GM19463 (cell line): Measurements from ENCODE around the gene CACNG6.

ENCODE experiments used
- ATAC-seq: cut with Tn5 transposase; IDR thresholded peaks from one replicate; pipeline ENCODE4 v1.9.1; 2021; ENCODE audit warnings: mild to moderate bottlenecking, moderate library complexity; ENCODE audit not compliant: unreplicated experiment

Gene CACNG6

DNA sequence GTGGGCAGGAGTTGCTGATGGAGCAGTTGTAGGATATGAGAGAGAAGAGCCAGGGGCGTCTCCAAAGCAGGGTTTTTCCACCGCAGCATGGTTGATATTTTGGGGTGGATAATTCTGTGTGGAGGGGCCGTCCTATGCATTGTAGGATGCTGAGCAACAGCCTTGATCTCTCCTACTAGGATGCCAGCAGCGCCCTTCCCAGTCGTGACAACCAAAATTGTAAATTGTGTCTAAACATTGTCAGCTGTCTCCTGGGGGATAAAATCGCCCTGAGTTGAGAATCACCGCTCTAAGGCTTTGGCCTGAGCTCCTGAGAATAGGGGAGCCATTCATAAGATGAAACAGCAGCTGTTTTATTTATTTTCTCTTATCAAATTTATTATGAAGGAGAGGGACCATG, 24.5 kb upstream of the CACNG6 start:
- no peak for ATAC-seq

DNA sequence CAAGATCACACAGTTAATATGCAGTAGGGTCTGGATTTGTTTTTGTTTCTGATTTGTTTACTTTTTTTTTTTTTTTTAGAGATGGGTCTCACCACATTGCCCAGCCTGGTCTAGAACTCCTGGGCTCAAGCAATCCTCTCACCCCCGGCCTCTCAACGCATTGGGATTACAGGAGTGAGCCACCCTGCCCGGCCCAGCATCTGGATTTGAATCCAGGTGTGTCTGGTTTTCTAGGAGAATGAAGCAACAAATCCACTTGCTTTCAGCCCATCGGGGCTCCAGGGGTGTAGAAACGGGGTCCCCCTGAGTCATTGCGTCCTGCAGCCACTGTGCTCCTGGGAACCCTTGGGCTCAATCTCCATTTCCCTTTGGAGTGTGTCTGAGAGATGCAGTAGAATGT, 22.1 kb upstream of the CACNG6 start:
- no peak for ATAC-seq

DNA sequence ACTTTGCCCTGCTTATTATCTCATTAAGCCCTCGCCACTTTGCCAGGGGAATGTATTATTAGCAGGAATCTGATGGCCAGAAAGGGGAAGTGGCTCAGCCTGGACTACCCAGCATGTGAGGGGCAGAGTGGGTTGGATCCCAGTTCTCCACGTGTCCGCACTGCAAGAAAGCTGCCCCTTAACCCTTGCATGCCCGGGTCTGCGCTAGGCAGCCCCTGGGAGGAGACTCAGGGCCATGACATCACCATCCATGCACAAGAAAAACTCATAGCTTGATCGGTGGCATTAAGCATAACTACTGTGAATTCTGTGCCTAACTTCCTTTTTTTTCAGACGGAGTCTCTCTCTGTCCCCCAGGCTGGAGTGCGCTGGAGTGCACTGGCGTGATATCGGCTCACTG, 19.8 kb upstream of the CACNG6 start:
- ATAC-seq: no peak

DNA sequence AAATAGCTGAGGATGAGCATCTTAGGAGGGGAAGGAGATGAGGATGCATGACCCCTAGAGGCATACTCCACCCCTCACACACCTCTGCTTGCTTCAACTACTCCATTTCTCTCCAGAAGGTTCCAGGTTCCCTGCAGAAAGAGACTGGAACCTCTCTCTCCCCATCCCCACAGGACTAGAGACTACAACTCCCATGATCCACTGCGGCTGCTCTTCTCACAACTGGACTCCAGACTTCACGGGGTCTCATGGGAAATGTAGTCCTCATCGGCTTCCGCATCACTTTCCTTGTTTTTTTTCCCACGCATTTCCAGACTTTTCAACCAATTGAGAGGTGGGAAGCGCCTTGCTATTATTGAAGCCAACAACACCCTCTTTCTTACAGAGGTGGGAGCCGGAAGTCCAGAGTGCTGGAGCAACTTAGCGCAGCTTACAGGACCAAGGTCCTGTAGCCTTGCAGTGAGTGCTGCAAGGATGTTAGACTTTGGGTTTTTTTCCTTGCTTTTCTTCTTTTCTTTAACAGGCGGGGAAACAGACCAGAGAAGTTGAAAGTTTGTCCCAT, 13.9 kb upstream of the CACNG6 start:
- no peak for ATAC-seq

DNA sequence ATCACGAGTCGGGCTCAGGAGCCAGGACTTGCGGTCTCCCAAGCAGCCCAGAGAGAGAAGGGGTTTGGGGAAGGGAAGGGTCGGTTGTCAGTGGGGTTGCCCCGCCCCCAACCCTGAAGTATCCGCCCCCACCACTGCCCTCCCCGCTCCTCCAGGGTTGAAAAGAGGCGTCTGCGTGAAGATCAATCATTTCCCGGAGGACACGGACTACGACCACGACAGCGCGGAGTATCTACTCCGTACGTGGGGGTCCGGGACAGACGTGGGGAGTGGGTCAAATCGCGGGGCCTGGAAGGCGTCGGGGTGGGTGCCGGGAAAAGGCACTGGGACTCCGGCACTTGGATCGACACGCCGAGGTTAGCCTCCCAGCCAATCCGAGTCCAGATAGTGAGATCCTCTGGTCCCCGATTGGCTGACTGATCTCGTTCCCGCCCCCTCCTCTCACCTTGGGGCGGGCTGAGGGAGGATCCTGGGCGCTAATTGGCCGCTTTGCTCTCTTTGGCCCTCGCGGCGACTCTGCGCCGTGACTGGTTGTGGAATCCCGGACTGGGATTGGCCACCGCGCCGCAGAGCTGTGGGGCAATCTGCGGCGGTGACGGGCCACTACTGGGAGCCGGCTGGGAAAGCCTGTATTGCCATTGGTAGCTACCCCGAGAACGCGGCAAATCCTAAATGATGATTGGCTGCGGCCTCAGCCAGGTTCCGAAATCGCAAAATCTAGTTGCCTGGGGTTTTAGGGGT, 13.3 kb upstream of the CACNG6 start:
- no peak for ATAC-seq

DNA sequence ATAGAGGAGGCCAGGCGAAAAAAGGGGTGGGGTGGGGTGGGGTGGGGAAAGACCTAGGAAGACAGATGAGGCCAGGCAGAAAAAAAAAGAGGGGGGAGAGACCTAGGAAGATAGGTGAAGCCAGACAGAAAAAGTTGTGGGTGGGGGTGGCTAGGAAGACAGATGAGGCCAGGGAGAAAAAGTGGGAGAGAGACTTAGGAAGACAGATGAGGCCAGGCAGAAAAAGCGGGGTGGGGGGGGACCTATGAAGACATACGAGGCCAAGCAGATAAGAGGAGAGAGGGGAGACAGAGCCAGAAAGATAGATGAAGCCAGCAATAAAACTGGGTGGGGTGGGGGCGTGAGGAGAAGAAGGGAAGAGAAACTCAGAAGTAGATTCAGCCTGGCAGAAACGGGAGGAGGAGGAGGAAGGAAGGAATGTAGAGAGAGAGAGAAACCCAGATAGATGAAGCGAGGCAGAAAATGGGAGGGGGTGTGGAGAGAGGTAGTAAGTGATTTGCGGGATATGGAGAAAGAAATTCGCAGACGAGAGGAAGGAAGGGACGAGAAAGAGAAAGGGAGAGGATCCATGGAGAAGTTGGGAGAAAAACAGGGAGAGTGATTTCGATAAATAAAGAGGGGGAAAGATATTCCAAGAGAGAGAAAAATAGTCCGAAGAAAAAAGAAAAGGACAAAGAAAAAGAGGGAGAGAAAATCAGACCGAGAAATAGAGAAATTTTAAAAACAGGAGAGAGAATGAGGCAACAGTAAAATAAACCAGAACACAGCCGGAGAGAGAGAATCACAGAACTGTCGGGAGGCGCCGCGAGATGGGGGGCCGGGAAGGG, 12.2 kb upstream of the CACNG6 start:
- no peak for ATAC-seq

DNA sequence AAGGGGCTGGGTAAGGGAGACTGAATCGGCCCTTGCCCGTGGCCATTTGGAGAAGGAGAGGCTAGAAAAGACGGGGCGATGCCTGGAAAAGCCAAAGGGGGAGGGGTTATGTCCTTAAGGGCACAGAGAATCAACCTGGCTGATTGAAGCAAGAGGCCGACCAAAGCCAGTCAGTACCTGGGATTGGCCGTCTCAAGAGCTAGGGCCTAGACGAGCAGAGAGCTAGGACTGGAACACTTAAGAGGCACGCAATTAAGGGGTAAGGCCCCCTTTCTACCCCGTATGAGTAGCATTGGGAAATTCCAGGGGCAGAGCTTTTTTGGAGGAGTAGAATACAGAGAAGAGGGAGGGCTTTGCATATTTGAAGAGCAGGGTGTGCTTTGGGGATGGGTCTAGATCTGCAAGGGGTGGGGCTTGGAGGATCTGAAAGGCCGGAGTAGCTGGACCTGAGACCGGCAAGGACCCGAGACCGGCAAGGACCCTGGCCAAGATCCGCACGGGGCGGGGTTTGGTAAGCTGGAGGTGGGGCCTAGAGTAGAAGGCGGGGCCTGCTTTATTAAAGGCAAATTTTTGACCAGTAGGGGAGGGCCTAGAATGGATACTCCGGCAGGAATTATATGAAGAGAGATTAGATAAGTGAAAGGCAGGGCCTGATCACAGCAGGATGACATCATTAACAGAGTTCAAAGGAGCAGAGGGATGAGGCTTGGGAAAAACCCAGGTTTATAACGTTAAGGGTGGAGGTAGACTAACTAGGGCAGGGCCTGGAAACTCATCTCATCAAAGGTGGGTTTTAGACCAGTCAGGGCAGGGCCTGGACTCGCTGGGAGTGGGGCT, 10.7 kb upstream of the CACNG6 start:
- ATAC-seq: no peak

DNA sequence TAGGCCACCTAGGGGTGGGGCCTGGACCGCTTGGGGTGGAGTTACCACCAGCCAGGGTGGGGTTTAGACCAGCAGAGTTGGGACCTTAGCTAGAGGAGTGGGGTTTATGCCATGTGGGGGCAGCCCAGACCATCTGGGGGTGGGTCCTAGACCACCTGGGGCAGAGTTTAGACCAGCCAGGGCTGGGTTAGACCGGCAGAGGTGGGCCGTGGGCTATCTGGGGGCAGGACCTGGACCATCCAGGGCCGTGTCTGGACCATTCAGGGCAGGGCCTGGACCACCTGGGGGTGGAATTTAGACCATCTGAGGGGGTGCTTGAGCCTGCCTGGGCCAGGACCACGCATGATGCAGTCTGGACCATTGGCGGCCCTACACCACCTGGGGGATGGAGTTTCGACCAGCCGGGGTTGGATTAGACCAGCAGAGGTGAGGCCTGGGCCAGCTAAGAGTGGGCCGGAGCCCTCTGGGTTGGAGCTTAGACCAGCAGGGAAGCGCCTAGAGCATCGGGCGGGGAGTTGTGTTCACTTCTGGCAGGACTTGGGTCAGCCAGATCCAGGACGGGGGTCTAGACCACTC, 10.0 kb upstream of the CACNG6 start:
- no peak for ATAC-seq

DNA sequence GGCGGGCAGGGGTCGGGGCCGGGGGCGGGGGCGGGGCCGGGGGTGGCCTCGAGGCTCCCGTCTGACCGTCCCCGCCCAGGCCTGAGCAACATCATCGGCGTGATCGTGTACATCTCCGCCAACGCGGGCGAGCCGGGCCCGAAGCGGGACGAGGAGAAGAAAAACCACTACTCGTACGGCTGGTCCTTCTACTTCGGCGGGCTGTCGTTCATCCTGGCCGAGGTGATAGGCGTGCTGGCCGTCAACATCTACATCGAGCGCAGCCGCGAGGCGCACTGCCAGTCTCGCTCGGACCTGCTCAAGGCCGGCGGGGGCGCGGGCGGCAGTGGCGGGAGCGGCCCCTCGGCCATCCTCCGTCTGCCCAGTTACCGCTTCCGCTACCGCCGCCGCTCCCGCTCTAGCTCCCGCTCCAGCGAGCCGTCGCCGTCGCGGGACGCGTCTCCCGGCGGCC, 9.4 kb upstream of the CACNG6 start:
- ATAC-seq: no peak

DNA sequence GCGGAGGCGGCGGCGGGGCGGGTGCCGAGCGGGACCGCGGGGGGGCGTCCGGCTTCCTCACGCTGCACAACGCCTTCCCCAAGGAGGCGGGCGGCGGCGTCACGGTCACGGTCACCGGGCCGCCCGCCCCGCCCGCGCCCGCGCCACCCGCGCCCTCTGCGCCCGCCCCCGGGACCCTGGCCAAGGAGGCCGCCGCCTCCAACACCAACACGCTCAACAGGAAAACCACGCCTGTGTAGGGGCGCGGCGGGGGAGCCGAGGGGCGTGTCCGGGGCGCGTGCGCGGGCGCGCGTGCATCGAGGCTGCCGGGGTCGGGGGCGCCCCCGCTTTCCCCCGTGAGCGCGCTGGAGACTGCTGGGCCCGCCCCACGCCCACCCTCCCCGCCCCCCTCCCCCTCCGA, 8.8 kb upstream of the CACNG6 start:
- no peak for ATAC-seq

DNA sequence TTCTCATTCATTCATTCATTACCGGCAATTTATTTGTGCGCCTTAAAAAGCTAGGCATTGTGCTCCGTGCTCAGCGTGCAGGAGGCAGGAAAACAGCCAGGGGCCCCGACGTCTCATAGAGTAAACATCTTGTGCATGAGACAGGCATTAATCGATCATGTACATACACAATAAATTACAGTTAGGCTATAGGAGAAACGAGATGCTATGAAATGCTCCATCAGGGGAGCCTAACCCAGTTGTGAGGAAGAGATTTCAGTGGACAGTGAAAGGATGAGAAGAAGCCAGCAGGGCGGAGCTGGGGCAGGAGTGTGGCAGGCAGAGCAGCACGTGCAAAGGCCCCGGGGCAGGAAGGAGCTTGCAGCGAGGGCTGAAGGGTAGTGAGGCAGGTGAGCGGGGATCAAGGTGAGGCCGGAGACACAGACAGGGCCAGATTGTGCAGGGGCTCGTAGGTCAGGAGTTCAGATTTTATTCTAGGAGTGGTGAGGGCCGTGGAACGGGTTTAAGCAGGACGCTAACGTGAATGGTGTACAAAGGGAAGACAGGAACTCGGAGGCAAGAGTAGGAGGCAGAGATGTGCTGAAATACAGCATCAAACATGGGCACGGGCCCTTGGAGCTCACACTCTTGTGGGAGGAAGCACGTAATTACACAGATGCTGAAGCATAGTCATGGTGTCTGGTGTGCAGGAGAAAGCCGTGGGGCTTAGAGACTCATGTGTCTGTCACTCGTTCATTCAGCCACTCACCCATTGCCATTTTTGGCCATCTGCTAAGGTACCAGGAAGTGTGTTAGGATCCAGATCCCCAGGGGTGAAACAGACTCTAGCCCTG, 7.8 kb upstream of the CACNG6 start:
- ATAC-seq: no peak

DNA sequence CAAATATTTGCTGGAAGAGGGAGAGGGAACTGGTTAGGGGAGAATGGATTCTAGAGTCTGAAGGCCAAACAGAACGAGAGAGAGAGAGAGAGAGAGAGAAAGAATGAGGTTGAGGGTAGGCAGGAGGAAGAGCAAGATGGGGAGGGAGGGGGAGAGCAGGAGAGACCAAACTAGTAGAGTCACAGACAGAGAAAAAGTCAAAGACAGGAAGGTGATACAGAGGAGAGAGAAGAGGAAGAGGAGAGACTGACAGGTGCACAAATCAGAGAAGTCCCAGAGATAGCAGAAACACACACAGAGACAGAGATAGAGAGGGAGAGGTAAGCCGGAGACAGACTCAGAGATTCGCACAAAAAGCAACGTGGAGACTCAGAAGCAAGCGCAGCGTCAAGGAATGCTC, 5.6 kb upstream of the CACNG6 start:
- no peak for ATAC-seq

DNA sequence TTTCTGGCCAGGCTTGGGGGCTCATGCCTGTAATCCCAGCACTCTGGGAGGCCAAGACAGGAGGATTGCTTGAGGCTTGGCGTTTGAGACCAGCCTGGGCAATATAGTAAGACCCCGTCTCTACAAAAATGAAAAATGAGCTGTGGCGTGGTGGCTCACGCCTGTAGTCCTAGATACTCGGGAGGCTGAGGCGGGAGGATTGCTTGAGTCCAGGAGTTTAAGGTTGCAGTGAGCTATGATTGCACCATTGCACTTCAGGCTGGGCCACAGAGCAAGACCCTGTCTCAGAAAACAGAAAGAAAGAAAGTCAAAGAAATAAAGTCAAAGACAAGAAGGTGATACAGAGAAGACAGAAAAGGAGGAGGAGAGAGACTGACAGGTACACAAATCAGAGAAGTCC, 2.5 kb upstream of the CACNG6 start:
- no peak for ATAC-seq

DNA sequence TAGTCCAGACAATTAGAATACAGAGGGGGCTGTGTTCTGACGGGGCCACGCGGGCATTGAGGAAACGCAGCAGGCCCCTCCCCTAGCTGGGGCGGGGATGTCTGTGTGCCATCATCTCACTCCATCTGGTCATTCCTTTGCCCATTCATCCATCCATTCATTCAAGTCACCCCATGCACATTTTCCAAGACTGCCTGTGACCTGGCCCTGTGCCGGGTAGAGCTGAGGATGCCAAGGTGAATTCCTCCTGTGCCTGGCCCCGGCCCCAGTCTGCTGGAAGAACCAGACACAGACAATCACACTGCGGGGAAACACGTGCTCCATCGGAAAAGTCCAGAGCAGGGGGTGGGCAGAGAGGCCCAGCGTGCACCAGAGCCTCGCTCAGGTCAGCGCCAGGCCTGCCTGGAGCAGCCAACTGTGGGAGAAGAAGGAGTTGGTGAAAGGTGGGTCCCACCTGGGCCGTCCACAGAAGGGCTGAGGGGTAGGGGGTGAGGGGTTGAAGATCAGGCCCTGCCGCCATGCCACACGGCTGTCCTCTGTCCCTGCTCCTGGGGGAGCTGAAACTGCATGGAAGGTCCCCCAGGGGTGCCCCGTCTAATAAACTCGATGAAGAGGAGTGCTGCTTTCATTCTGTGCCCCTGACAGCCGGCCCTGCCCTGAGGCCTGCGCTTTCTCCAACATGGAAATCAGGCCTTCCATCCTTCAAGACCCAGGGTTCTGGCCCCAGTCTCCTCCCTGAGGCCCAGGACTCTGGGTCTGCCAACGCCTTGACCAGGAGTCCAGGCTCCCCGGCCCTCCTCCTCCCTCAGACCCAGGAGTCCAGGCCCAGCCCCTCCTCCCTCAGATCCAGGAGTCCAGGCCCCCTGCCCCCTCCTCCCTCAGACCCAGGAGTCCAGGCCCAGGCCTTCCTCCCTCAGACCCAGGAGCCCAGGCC, 1.6 kb upstream of the CACNG6 start:
- no peak for ATAC-seq

DNA sequence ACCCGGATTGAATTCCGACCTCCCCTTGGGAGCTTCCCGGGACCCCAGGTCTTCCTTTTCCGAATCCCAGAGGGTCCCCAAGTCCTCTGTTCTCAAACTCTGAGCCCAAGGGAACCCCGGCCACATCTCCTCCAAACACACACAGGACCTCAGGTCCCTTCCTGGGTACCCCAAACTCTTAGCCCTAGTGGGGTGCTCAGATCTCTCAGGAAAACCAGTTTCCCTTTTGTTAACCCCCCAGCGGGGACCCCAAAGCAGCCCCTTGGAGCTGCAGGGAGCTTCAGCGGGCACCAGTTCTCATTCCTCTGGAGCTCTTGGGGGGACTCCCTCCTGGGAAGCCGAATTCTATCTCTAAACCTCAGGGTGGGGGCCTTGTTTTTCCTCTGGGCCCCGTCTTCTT, 774 bp downstream of the CACNG6 start:
- no peak for ATAC-seq

DNA sequence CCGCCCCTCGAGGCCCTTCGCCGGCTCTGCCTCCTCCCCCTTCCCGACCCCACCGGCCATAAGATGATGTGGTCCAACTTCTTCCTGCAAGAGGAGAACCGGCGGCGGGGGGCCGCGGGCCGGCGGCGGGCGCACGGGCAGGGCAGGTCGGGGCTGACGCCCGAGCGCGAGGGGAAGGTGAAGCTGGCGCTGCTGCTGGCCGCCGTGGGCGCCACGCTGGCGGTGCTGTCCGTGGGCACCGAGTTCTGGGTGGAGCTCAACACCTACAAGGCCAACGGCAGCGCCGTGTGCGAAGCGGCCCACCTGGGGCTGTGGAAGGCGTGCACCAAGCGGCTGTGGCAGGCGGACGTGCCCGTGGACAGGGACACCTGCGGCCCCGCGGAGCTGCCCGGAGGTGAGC, 1.4 kb downstream of the CACNG6 start:
- no peak for ATAC-seq

DNA sequence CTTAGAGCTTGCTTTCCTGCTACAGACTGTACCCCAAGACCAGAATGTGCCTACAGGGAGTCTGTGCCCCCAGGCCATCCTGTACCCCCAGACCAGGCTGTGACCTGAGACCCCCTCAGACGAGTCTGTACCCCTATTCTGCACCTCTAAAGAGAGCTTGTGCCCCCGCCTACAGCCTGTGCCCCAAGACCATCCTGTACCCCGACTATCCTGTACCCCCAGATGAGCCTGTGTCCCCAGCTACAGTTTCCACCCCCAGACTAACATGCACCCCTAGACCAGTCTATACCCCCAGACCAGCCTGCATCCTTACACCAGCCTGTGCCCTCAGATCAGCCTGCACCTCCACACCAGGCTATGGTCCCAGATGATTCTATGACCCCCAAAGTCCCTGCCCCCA, 2.0 kb downstream of the CACNG6 start:
- no peak for ATAC-seq

DNA sequence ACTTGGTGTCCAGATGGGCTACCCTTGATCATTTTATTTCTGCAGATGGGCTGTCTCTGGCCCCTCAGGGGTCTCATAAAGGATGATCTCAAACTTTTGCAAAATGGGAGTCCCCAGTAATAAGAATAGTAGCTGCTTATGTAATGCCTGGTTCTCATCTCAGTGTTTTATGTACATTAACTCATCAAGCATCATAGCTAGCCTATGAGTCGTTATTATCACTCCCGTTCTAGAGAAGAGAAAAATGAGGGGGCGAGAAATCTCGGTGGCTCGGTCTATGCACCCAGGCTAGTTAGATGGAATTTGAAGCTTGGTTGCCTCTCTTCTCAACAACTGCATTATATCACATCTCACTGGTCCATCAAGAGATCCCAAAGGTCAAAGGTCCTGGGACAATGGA, 3.4 kb downstream of the CACNG6 start:
- ATAC-seq: no peak

DNA sequence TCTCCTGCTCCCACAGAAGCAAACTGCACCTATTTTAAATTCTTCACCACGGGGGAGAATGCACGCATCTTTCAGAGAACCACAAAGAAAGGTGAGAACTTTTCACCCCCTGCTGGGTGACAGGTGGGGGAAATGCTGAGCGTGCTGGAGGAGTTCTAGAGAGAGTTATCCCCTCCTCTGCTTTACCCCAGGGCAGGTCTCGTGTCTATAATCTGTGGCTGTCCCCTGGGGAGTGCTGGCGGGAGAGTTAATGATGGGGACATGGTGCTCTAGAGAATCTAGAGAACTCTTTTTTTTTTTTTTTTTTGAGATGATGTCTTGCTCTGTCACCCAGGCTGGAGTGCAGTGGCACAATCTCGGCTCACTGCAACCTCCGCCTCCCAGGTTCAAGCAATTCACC, 6.8 kb downstream of the CACNG6 start:
- ATAC-seq: no peak
